ENCODE results near the gene PDE11A. TPM values are rescaled to one million over a fixed set of nuclear protein-coding genes. Genes with fewer than 3 reads are reported as not detected.
A peak's percentile ranks its signal among the peaks of the same experiment; 100 is the strongest.

Gene PDE11A
- total and polyA plus RNA-seq, 4 donors, result 0.11 to 1.3 (median 0.25) TPM; not detected in 1

DNA sequence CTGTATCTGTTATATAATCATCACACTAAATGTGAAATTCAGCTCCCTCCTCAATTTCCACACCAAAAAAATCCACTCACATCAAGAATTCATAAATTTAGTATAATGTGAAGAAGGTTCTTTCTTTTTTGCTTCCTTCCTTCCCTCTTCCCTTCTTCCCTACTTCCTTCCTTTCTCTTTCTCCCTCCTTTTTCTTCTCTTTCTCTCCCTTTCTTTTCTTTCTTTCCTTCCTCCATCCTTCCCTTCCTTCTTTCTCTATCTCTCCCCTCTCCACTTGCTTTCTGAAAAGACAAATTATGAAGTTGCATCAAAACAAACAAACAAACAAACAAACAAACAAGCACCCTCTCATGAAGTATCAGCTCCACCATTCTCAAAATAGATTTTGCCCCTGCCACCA, 290.0 kb downstream of the PDE11A start:
- no peaks in the 10 kb centered on the region for H3K9me3 ChIP-seq (ENCODE audit: control insufficient read depth in 4 of 4, insufficient read depth in 3 of 4, low read length in 3 of 4)
- TF ChIP-seq, protein P1, sequence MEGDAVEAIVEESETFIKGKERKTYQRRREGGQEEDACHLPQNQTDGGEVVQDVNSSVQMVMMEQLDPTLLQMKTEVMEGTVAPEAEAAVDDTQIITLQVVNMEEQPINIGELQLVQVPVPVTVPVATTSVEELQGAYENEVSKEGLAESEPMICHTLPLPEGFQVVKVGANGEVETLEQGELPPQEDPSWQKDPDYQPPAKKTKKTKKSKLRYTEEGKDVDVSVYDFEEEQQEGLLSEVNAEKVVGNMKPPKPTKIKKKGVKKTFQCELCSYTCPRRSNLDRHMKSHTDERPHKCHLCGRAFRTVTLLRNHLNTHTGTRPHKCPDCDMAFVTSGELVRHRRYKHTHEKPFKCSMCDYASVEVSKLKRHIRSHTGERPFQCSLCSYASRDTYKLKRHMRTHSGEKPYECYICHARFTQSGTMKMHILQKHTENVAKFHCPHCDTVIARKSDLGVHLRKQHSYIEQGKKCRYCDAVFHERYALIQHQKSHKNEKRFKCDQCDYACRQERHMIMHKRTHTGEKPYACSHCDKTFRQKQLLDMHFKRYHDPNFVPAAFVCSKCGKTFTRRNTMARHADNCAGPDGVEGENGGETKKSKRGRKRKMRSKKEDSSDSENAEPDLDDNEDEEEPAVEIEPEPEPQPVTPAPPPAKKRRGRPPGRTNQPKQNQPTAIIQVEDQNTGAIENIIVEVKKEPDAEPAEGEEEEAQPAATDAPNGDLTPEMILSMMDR (IDR thresholded peaks at IDR 0.05; ENCODE audit: control extremely low read depth, extremely low read depth), result no peak

DNA sequence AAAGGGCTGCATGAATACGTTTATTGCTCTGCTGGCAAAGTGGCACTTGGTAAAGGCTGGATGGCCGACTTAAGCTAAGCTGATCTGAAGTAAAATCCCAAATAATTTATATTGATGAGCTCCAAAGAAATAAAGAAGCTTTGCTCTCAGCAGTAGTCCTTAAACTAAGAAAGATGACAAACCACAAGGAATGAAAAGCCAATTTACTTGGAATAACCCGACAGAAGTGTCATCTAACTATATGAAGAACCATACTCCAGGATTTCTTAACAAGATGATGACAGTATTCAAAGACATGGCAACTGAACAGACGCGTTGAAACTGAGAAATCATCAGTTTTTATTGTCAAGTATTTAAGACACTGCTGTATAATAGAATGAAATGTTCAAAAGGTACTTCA, 294.1 kb downstream of the PDE11A start:
- Histone ChIP-seq H3K9ac (ENCODE audit: insufficient read depth in 1 of 2, low read length in 2 of 2) (no peak overlapping the region), H3K4me3 (no peak overlapping the region), H3K4me1 (ENCODE audit: control insufficient read depth in 5 of 5, insufficient read depth in 5 of 5, low read length in 5 of 5) (peaks cover 0 to 2% (median 0%) of the 10 kb centered on the region in 5 donors), H3K9me3 (ENCODE audit: control insufficient read depth in 4 of 4, insufficient read depth in 3 of 4, low read length in 3 of 4) (no peaks in the 10 kb centered on the region), H3K27me3 (ENCODE audit: control insufficient read depth in 3 of 3, insufficient read depth in 3 of 3, low read length in 2 of 3) (no peaks in the 10 kb centered on the region), H3K36me3 (ENCODE audit: control insufficient read depth in 4 of 4, insufficient read depth in 4 of 4, low read length in 4 of 4) (no peaks in the 10 kb centered on the region), H3K27ac (ENCODE audit: low read depth in 1 of 2, low read length in 1 of 2) (no peak overlapping the region)
- ATAC-seq (ENCODE audit: insufficient read depth, low FRiP score) (no peak), DNase-seq (no peak)
- WGBS, 2 donors, result 87 to 93% methylated on average over 5 of the region's 5 CpGs
- TF ChIP-seq, protein P1 (IDR thresholded peaks at IDR 0.05; ENCODE audit: control extremely low read depth, extremely low read depth), result no peak

More for the DNA sequence above, 290.0 kb downstream of the PDE11A start:
- no peak for DNase-seq
- Histone ChIP-seq H3K4me1 (ENCODE audit: control insufficient read depth in 5 of 5, insufficient read depth in 5 of 5, low read length in 5 of 5) (peaks cover 0 to 14% (median 0%) of the 10 kb centered on the region in 5 donors), H3K27ac (ENCODE audit: low read depth in 1 of 2, low read length in 1 of 2) (no peak overlapping the region), H3K36me3 (ENCODE audit: control insufficient read depth in 4 of 4, insufficient read depth in 4 of 4, low read length in 4 of 4) (no peaks in the 10 kb centered on the region), H3K4me3 (no peak overlapping the region), H3K27me3 (ENCODE audit: control insufficient read depth in 3 of 3, insufficient read depth in 3 of 3, low read length in 2 of 3) (no peaks in the 10 kb centered on the region), H3K9ac (ENCODE audit: insufficient read depth in 1 of 2, low read length in 2 of 2) (no peak overlapping the region)
- ATAC-seq (ENCODE audit: insufficient read depth, low FRiP score), result no peak

DNA sequence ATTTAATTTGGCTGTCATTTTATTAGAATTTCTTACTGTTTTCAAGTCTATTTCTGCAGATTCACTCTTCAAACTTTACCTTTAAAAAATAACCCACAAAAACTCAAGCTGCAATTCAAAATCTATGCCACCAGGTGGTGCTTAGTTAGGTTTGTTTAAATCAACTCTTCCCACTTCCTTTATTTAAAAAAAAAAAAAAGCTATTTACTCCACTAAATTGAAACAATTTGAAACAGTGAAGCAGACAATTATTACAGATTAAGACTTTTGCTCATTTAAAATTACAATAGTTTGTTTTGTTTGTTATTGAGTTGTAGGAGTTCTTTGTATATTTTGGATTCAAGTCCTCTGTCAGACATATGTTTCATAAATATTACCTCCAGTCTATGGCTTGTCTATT, 300.0 kb downstream of the PDE11A start:
- H3K27me3 ChIP-seq (ENCODE audit: control insufficient read depth in 3 of 3, insufficient read depth in 3 of 3, low read length in 2 of 3), result no peaks in the 10 kb centered on the region
- no peak overlapping the region for H3K4me3 ChIP-seq
- peaks cover 0 to 4% (median 0%) of the 10 kb centered on the region in 5 donors for H3K4me1 ChIP-seq (ENCODE audit: control insufficient read depth in 5 of 5, insufficient read depth in 5 of 5, low read length in 5 of 5)
- H3K9ac ChIP-seq (ENCODE audit: insufficient read depth in 1 of 2, low read length in 2 of 2), result no peak overlapping the region
- ATAC-seq (ENCODE audit: insufficient read depth, low FRiP score) (no peak), DNase-seq (peak in 1 of 3 donors; percentile 20)
- TF ChIP-seq, protein P1 (IDR thresholded peaks at IDR 0.05; ENCODE audit: control extremely low read depth, extremely low read depth), result no peak
- no peak overlapping the region for H3K27ac ChIP-seq (ENCODE audit: low read depth in 1 of 2, low read length in 1 of 2)
- no peaks in the 10 kb centered on the region for H3K36me3 ChIP-seq (ENCODE audit: control insufficient read depth in 4 of 4, insufficient read depth in 4 of 4, low read length in 4 of 4)
- H3K9me3 ChIP-seq (ENCODE audit: control insufficient read depth in 4 of 4, insufficient read depth in 3 of 4, low read length in 3 of 4), result no peaks in the 10 kb centered on the region

DNA sequence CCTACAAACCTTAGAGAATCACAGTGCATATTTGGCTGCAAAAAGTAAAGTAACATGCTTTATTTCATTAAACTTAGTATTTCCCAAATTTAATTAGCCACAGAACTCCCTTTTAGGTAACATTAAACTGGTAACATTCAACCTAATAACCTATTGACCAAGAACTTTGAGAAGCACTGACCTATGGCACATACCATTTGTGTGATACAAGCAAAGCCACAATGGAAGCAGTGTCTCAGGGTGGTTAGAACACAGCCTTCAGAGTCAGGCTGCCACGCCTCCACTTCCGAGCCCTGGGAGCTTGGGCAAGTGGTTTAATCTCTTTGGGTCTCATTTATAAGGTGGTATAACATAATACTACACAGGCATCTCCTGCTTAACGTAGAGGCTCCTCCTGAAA, 301.4 kb downstream of the PDE11A start:
- H3K27ac ChIP-seq (ENCODE audit: low read depth in 1 of 2, low read length in 1 of 2), result no peak overlapping the region
- no peak overlapping the region for H3K4me3 ChIP-seq
- H3K9me3 ChIP-seq (ENCODE audit: control insufficient read depth in 4 of 4, insufficient read depth in 3 of 4, low read length in 3 of 4), result no peaks in the 10 kb centered on the region
- no peak overlapping the region for H3K9ac ChIP-seq (ENCODE audit: insufficient read depth in 1 of 2, low read length in 2 of 2)
- H3K27me3 ChIP-seq (ENCODE audit: control insufficient read depth in 3 of 3, insufficient read depth in 3 of 3, low read length in 2 of 3), result no peaks in the 10 kb centered on the region
- H3K36me3 ChIP-seq (ENCODE audit: control insufficient read depth in 4 of 4, insufficient read depth in 4 of 4, low read length in 4 of 4), result no peaks in the 10 kb centered on the region
- ATAC-seq (ENCODE audit: insufficient read depth, low FRiP score) (no peak), DNase-seq (no peak)
- 83 to 92% methylated on average over 3 of the region's 3 CpGs for WGBS, 2 donors
- peaks cover 0 to 4% (median 0%) of the 10 kb centered on the region in 5 donors for H3K4me1 ChIP-seq (ENCODE audit: control insufficient read depth in 5 of 5, insufficient read depth in 5 of 5, low read length in 5 of 5)
- TF ChIP-seq, protein P1 (IDR thresholded peaks at IDR 0.05; ENCODE audit: control extremely low read depth, extremely low read depth), result no peak

Data from lung (tissue), 12 donors.